ENCODE measurements around the gene CLCN4. TPM values are rescaled to one million over a fixed set of nuclear protein-coding genes. Genes with fewer than 3 reads are reported as not detected.

Gene CLCN4
- total and polyA plus RNA-seq, 2 of the 8 experiments (the other 6 are each of a cell fraction or from before 2014, with no cell fraction given): 3.3 to 11.2 TPM

DNA sequence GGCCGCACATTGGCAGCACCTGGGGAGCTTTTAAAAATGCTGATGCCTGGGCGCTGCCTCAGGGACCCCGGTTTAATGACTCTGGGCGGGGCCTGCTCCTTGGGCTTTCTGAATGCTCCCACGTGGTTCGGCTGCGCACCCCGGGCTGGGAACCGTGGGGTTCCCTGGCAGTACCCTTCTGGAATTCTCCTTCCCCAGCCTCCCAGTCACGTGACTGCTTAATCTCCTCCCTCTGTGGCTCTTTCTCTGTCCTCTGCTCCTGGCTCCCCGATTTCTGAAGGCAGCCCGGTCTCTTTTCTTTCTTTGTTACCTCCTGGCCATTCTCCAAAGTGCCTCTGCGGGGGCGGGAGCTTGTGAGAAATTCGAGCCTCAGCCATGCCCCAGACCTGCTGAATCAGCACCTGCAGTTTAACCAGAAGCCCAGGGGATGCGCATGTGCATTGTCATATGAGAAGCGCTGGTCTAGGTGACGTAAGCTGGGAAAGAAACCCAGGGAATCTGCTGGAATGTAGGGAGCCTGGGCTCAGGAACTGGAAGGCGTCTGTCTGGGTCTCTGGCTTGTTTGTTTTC lies 16.6 kb downstream of the CLCN4 start (continued):
- TF ChIP-seq KDM1A (IDR thresholded peaks at IDR 0.05; ENCODE audit: borderline replicate concordance, low read length) (0 out of 2 replicates have a peak, but pooled peaks have one; percentile 31), JUND (IDR thresholded peaks at IDR 0.05; ENCODE audit: low read length) (0 out of 2 replicates have a peak, but pooled peaks have one; percentile 10), EGR1 (IDR thresholded peaks at IDR 0.05; ENCODE audit: borderline replicate concordance, low read depth, low read length) (peak; percentile 93), NRF1 (IDR thresholded peaks at IDR 0.05; ENCODE audit: low read depth, low read length) (peak; percentile 40), TEAD4 (IDR thresholded peaks at IDR 0.05; ENCODE audit: low read depth, low read length) (peak; percentile 76), HDAC2 (IDR thresholded peaks at IDR 0.05; ENCODE audit: borderline replicate concordance in 1 of 2, low read depth in 2 of 2, low read length in 2 of 2) (0 out of 4 replicates have a peak, but pooled peaks of 1 of the 2 experiments have one; percentile 35), TBP (IDR thresholded peaks at IDR 0.05; ENCODE audit: low read depth, low read length) (no peak), CBX8 (IDR thresholded peaks at IDR 0.05; ENCODE audit: borderline replicate concordance, low read depth, low read length) (no peak)
- TF ChIP-seq, protein P1, sequence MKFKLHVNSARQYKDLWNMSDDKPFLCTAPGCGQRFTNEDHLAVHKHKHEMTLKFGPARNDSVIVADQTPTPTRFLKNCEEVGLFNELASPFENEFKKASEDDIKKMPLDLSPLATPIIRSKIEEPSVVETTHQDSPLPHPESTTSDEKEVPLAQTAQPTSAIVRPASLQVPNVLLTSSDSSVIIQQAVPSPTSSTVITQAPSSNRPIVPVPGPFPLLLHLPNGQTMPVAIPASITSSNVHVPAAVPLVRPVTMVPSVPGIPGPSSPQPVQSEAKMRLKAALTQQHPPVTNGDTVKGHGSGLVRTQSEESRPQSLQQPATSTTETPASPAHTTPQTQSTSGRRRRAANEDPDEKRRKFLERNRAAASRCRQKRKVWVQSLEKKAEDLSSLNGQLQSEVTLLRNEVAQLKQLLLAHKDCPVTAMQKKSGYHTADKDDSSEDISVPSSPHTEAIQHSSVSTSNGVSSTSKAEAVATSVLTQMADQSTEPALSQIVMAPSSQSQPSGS (IDR thresholded peaks at IDR 0.05; ENCODE audit: low read length): peak; percentile 95
- TF ChIP-seq, protein P2, sequence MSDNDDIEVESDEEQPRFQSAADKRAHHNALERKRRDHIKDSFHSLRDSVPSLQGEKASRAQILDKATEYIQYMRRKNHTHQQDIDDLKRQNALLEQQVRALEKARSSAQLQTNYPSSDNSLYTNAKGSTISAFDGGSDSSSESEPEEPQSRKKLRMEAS (IDR thresholded peaks at IDR 0.05): peak; percentile 63; the same call in 1 of the 2 replicates
